ENCODE results near the gene HTR1B. TPM values are rescaled to one million over a fixed set of nuclear protein-coding genes. Genes with fewer than 3 reads are reported as not detected.

The HTR1B gene
- total and polyA plus RNA-seq, 9 of the 15 experiments (the other 6 are each of a cell fraction or from before 2014, with no cell fraction given): not detected

GRCh38 chr6:77482981-77483380 lies 19.7 kb upstream of the HTR1B start (continued):
- TF ChIP-seq CGGBP1 (CRISPR knock-in tag; IDR thresholded peaks at IDR 0.05): no peak
- TF ChIP-seq PHTF2 (CRISPR knock-in tag; IDR thresholded peaks at IDR 0.05): no peak
- no peak for TF ChIP-seq TCFL5 (CRISPR knock-in tag; conservative IDR thresholded peaks at IDR 0.05)
- TF ChIP-seq ZNF77 (CRISPR knock-in tag; IDR thresholded peaks at IDR 0.05): no peak
- TF ChIP-seq ARHGAP35 (IDR thresholded peaks at IDR 0.05; ENCODE audit: partially characterized antibody): no peak
- no peak for TF ChIP-seq STAT6 (CRISPR knock-in tag; IDR thresholded peaks at IDR 0.05)
- no peak for TF ChIP-seq PRPF4 (IDR thresholded peaks at IDR 0.05; ENCODE audit: insufficient read depth, low read depth, low read length, poor library complexity, severe bottlenecking)
- no peak for TF ChIP-seq ZNF239 (CRISPR knock-in tag; IDR thresholded peaks at IDR 0.05)
- no peak for TF ChIP-seq SP2 (IDR thresholded peaks at IDR 0.05; ENCODE audit: extremely low read depth, low read depth, low read length, poor library complexity, severe bottlenecking)
- no peak for TF ChIP-seq BDP1 (IDR thresholded peaks at IDR 0.05; ENCODE audit: insufficient read depth, insufficient read length)
- no peak for TF ChIP-seq ERF (CRISPR knock-in tag; IDR thresholded peaks at IDR 0.05)
- no peak for TF ChIP-seq MAZ (CRISPR knock-in tag; conservative IDR thresholded peaks at IDR 0.05 in 1 of 2, IDR thresholded peaks at IDR 0.05 in 1 of 2)
